ENCODE measurements around the gene CPSF4L. TPM values are rescaled to one million over a fixed set of nuclear protein-coding genes. Genes with fewer than 3 reads are reported as not detected.

The CPSF4L gene
- polyA plus RNA-seq, 1 donor (not counting 4 experiments of a cell fraction or from before 2014, with no cell fraction given) = not detected

GRCh38 chr17:73250851-73251640, 10.6 kb downstream of the CPSF4L start:
- Histone ChIP-seq H3K4me3 (ENCODE audit: control insufficient read depth in 2 of 3, extremely low read depth in 1 of 3, insufficient read depth in 2 of 3, low read depth in 1 of 3, low read length in 3 of 3) (no peak overlapping the region), H3K4me1 (ENCODE audit: control insufficient read depth, extremely low read depth, insufficient read depth, low read length) (no peaks in the 10 kb centered on the region), H3K4me2 (ENCODE audit: control insufficient read depth, extremely low read depth, insufficient read depth, low read depth, low read length) (no peak overlapping the region), H3K36me3 (ENCODE audit: control insufficient read depth in 2 of 2, extremely low read depth in 1 of 2, insufficient read depth in 2 of 2, low read length in 2 of 2) (peaks cover 2 to 3% of the 10 kb centered on the region in 2 experiments), H4K20me1 (ENCODE audit: control insufficient read depth, extremely low read depth, insufficient read depth, low read length) (no peaks in the 10 kb centered on the region), H3K9ac (ENCODE audit: control insufficient read depth, extremely low read depth, insufficient read depth, low read length) (no peak overlapping the region), H2AFZ (ENCODE audit: control insufficient read depth, low read length) (no peak overlapping the region), H3K9me1 (ENCODE audit: control insufficient read depth, extremely low read depth, insufficient read depth, low read length) (no peaks in the 10 kb centered on the region), H3K9me3 (ENCODE audit: control insufficient read depth, low read depth, low read length) (no peaks in the 10 kb centered on the region), H3K27me3 (ENCODE audit: control insufficient read depth, extremely low read depth, insufficient read depth, low read length) (peaks cover 3% of the 10 kb centered on the region), H3K27ac (ENCODE audit: control insufficient read depth, insufficient read depth, low read length) (no peak overlapping the region), H3K79me2 (ENCODE audit: control insufficient read depth, insufficient read depth, low read length) (no peaks in the 10 kb centered on the region)
- DNase-seq (ENCODE audit: low read depth, low spot score) (no peak), FAIRE-seq (no peak)
- TF ChIP-seq EZH2 (IDR thresholded peaks at IDR 0.05; ENCODE audit: low read length) (no peak), CTCF (optimal IDR thresholded peaks at IDR 0.05 in 1 of 3, IDR thresholded peaks at IDR 0.05 in 1 of 3, conservative IDR thresholded peaks at IDR 0.05 in 1 of 3; ENCODE audit: extremely low read depth in 1 of 3, insufficient read depth in 2 of 3, low read length in 3 of 3) (no peak)
- dilution Hi-C loops (cut with MboI; ENCODE audit: extremely low pct_ligation_motif_present, low sequenced_read_pairs) = no loop called here

GRCh38 chr17:73249700-73250099, 12.0 kb downstream of the CPSF4L start:
- no peak overlapping the region for H2AFZ ChIP-seq (ENCODE audit: control insufficient read depth, low read length)
- no peaks in the 10 kb centered on the region for H3K9me3 ChIP-seq (ENCODE audit: control insufficient read depth, low read depth, low read length)
- no peak overlapping the region for H3K27ac ChIP-seq (ENCODE audit: control insufficient read depth, insufficient read depth, low read length)
- no peak for DNase-seq (ENCODE audit: low read depth, low spot score)
- H3K79me2 ChIP-seq (ENCODE audit: control insufficient read depth, insufficient read depth, low read length) = no peaks in the 10 kb centered on the region
- FAIRE-seq = no peak
- H4K20me1 ChIP-seq (ENCODE audit: control insufficient read depth, extremely low read depth, insufficient read depth, low read length) = no peaks in the 10 kb centered on the region
- H3K27me3 ChIP-seq (ENCODE audit: control insufficient read depth, extremely low read depth, insufficient read depth, low read length) = peaks cover 3% of the 10 kb centered on the region
- H3K4me3 ChIP-seq (ENCODE audit: control insufficient read depth in 2 of 3, extremely low read depth in 1 of 3, insufficient read depth in 2 of 3, low read depth in 1 of 3, low read length in 3 of 3) = no peak overlapping the region
- H3K9ac ChIP-seq (ENCODE audit: control insufficient read depth, extremely low read depth, insufficient read depth, low read length) = no peak overlapping the region
- no peaks in the 10 kb centered on the region for H3K9me1 ChIP-seq (ENCODE audit: control insufficient read depth, extremely low read depth, insufficient read depth, low read length)
- dilution Hi-C loops (cut with MboI; ENCODE audit: extremely low pct_ligation_motif_present, low sequenced_read_pairs) = no loop called here
- no peaks in the 10 kb centered on the region for H3K4me1 ChIP-seq (ENCODE audit: control insufficient read depth, extremely low read depth, insufficient read depth, low read length)
- H3K4me2 ChIP-seq (ENCODE audit: control insufficient read depth, extremely low read depth, insufficient read depth, low read depth, low read length) = no peak overlapping the region
- H3K36me3 ChIP-seq (ENCODE audit: control insufficient read depth in 2 of 2, extremely low read depth in 1 of 2, insufficient read depth in 2 of 2, low read length in 2 of 2) = peaks cover 2 to 4% of the 10 kb centered on the region in 2 experiments
- TF ChIP-seq CTCF (optimal IDR thresholded peaks at IDR 0.05 in 1 of 3, IDR thresholded peaks at IDR 0.05 in 1 of 3, conservative IDR thresholded peaks at IDR 0.05 in 1 of 3; ENCODE audit: extremely low read depth in 1 of 3, insufficient read depth in 2 of 3, low read length in 3 of 3) = no peak
- no peak for TF ChIP-seq EZH2 (IDR thresholded peaks at IDR 0.05; ENCODE audit: low read length)
